HG03521 (cell line): ENCODE measurements around the gene KDM8.

Experiments
- ATAC-seq: cut with Tn5 transposase; IDR thresholded peaks from one replicate; pipeline ENCODE4 v1.9.1; 2021; ENCODE audit warnings: mild to moderate bottlenecking, moderate library complexity; ENCODE audit not compliant: unreplicated experiment

Gene KDM8

GRCh38 chr16:27214084-27214961, 11.0 kb downstream of the KDM8 start:
- no peak for ATAC-seq

GRCh38 chr16:27215660-27216059, 12.3 kb downstream of the KDM8 start:
- no peak for ATAC-seq

- no peak for ATAC-seq
Measured at GRCh38 chr16:27216297-27216885, 13.1 kb downstream of the KDM8 start.

- no peak for ATAC-seq
Measured at GRCh38 chr16:27217256-27217655, 13.9 kb downstream of the KDM8 start.

GRCh38 chr16:27218756-27219155, 15.4 kb downstream of the KDM8 start:
- no peak for ATAC-seq

GRCh38 chr16:27219161-27219560, 15.8 kb downstream of the KDM8 start:
- no peak for ATAC-seq

GRCh38 chr16:27220120-27220519, 16.8 kb downstream of the KDM8 start:
- no peak for ATAC-seq

- ATAC-seq, result no peak
Measured at GRCh38 chr16:27220527-27220926, 17.2 kb downstream of the KDM8 start.

- no peak for ATAC-seq
Measured at GRCh38 chr16:27220991-27221390, 17.7 kb downstream of the KDM8 start.

GRCh38 chr16:27221576-27222248, 18.4 kb downstream of the KDM8 start:
- ATAC-seq, result no peak

- ATAC-seq, result no peak
Measured at GRCh38 chr16:27222249-27223225, 19.2 kb downstream of the KDM8 start.

GRCh38 chr16:27223226-27223610, 19.9 kb downstream of the KDM8 start:
- ATAC-seq, result no peak

GRCh38 chr16:27223701-27224100, 20.4 kb downstream of the KDM8 start:
- no peak for ATAC-seq

- no peak for ATAC-seq
Measured at GRCh38 chr16:27224271-27224737, 21.0 kb downstream of the KDM8 start.

GRCh38 chr16:27224741-27225300, 21.5 kb downstream of the KDM8 start:
- ATAC-seq, result no peak

GRCh38 chr16:27225536-27226360, 22.4 kb downstream of the KDM8 start:
- ATAC-seq, result no peak

- no peak for ATAC-seq
Measured at GRCh38 chr16:27226476-27226875, 23.1 kb downstream of the KDM8 start.

- ATAC-seq, result no peak
Measured at GRCh38 chr16:27226976-27227705, 23.8 kb downstream of the KDM8 start.

GRCh38 chr16:27228045-27228444, 24.7 kb downstream of the KDM8 start:
- no peak for ATAC-seq
